NK-92 (cell line): ENCODE results near the gene HLA-A.

Source experiments
- DNase-seq: peaks from one replicate; lab custom pipeline; 2025; ENCODE audit not compliant: unreplicated experiment; lab: John Stamatoyannopoulos, UW

The HLA-A gene

DNA sequence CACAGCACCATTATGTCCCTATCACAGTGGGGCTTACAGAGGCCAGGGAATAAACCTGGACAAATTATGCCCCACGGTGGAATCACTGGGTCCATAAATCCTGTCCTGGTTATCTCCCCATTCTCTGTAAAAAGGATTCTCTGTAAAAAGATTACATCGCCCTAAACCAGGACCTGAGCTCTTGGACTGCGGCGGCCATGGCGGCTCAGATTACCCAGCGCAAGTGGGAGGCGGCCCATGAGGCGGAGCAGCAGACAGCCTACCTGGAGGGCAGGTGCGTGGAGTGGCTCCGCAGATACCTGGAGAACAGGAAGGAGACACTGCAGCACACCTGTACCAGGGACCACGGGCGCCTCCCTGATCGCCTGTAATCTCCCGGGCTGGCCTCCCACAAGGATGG, 8.4 kb upstream of the HLA-A start:
- DNase-seq: no peak

DNA sequence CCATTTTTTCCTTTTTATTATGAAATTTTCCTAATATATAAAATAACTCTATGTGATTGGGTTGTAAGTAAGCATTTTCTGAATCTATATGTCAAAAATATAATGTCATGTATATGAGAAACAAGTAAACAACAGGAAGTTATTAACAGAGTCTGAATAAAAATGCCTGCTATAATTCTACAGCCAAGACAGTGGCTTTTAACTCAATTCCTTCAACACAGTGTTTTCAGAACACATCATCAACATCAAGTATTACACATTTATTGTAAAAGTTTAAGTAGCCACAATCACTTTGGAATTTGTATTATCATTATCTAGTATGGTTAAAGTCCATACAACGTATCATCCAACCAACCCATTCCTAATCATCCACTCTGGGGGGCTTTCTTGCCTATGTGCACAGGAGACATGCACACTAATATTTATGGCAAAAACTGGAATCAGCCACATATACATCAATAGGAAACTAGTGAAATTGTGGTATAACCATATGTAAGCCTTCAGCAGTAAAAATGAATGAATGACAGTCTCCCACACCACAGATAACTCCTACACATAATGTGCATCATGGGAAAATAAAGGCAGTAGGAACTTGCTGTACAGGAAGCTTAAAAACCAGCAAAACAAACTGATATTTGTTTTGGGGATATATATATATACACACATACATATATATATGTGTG, 6.9 kb upstream of the HLA-A start:
- DNase-seq: no peak

DNA sequence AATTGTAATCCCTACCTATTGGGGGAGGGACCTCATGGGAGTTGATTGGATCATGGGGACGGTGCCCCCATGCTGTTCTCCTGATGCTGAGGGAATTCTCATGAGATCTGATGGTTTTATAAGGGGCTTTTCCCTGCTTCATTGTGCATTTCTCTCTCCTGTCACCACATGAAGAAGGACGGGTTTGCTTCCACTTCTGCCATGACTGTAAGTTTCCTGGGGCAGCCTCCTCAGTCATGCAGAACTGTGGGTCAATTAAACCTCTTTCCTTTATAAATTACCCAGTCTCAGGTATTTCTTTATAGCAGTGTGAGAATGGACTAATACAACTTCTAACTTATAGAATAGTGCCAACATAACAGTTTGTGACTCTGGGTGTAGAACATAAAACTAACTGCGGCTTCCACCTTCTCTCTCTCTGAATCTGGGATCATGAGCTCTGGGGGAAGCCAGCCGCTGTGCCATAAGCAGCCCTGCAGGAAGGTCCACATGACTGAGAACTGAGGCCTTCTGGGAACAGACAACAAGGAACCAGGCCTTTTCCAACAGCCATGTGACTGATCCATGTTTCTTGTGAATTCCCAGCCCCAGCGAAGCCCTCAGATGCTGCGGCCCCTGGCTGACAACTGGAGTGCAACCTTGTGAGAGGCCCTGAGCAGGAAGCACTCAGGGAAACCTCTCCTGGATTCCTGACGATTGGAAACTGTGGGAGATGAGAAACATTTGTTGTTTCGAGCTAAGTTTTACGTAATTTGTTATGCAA, 3.4 kb upstream of the HLA-A start:
- DNase-seq: no peak

DNA sequence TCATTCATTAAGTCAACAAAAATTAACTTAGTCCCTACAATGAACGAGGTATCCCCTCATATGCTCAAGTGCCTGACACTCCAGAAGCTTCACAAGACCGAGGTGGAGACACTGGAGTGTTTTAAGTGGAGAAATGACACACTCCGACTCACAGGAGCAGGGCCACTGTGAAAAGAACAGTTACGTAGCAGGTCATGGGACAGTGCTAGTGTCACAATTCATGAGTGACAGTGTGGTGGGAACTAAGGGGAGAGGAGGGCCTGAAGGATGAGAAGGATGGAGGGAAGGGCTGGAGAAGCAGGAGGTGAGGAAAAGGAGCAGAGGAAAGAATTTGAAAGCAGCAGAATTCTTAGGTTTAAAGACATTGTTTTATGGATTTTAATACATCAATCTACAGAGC, 1.3 kb upstream of the HLA-A start:
- no peak for DNase-seq

DNA sequence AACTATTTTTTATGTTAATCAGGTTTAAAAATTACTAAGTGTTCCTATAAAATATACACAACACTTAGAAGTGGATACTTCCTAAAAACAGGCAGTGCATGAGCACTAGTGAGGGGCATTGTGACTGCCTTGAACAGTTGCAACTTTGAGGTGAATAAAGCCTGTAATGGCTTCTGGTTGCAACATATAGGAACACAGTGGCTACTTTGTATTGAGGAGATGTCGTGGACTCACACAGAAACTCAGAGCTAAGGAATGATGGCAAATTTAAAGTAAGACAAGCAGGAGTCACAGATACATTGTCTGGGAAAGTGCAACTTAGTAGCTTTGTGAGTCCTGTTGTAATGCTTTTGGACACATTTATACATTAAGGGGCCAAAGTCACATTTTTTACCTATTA, 861 bp upstream of the HLA-A start:
- DNase-seq: no peak

DNA sequence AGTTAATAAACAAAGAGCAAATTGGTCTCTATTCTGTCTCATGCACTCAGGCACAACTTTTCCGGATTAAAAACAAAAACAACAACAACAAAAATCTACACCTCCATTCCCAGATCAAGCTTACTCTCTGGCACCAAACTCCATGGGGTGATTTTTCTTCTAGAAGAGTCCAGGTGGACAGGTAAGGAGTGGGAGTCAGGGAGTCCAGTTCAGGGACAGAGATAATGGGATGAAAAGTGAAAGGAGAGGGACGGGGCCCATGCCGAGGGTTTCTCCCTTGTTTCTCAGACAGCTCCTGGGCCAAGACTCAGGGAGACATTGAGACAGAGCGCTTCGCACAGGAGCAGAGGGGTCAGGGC, 437 bp upstream of the HLA-A start:
- no peak for DNase-seq

DNA sequence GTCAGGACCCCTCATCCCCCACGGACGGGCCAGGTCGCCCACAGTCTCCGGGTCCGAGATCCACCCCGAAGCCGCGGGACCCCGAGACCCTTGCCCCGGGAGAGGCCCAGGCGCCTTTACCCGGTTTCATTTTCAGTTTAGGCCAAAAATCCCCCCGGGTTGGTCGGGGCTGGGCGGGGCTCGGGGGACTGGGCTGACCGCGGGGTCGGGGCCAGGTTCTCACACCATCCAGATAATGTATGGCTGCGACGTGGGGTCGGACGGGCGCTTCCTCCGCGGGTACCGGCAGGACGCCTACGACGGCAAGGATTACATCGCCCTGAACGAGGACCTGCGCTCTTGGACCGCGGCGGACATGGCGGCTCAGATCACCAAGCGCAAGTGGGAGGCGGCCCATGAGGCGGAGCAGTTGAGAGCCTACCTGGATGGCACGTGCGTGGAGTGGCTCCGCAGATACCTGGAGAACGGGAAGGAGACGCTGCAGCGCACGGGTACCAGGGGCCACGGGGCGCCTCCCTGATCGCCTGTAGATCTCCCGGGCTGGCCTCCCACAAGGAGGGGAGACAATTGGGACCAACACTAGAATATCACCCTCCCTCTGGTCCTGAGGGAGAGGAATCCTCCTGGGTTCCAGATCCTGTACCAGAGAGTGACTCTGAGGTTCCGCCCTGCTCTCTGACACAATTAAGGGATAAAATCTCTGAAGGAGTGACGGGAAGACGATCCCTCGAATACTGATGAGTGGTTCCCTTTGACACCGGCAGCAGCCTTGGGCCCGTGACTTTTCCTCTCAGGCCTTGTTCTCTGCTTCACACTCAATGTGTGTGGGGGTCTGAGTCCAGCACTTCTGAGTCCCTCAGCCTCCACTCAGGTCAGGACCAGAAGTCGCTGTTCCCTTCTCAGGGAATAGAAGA, 978 bp downstream of the HLA-A start:
- no peak for DNase-seq

DNA sequence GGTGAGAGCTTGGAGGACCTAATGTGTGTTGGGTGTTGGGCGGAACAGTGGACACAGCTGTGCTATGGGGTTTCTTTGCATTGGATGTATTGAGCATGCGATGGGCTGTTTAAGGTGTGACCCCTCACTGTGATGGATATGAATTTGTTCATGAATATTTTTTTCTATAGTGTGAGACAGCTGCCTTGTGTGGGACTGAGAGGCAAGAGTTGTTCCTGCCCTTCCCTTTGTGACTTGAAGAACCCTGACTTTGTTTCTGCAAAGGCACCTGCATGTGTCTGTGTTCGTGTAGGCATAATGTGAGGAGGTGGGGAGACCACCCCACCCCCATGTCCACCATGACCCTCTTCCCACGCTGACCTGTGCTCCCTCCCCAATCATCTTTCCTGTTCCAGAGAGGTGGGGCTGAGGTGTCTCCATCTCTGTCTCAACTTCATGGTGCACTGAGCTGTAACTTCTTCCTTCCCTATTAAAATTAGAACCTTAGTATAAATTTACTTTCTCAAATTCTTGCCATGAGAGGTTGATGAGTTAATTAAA, 3.0 kb downstream of the HLA-A start:
- no peak for DNase-seq

DNA sequence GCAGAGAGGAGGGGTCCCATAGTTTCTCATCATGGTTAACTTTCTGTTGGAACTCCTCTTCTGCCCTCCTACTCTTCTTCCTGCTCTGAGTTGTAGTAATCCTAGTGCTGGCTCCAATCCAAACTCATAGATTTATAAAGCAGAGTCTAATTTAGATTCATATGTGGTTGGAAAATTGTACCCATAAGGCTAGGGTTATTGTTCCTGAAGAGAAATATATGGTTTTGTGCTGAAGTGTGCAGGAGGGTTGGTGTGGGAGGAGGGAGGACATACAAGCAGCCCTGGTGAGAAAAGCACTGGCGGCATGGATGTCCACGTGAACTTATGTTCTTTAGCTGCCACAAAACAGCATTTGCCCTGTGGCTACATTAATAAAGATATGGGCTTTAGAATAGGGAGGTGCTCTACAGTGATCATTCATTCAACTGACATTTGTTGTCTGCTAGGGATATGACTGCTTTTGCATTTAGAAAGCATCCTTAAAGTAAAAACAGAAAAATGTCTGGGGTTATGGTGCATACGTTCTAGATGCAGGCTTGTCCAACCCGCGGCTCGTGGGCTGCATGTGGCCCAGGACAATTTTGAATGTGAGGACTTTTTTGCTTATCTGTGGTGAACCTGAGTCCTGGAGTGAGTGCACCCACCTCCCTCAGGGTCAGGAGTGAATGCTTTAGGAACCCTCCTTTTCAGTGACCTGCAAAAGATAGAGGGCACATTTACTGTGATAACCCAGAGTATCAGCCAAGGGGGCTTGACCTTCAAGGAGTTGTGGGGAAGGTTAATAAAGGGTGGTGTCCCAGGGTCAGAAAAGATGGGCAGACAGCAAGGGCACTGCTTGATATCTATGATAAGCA, 4.1 kb downstream of the HLA-A start:
- no peak for DNase-seq

DNA sequence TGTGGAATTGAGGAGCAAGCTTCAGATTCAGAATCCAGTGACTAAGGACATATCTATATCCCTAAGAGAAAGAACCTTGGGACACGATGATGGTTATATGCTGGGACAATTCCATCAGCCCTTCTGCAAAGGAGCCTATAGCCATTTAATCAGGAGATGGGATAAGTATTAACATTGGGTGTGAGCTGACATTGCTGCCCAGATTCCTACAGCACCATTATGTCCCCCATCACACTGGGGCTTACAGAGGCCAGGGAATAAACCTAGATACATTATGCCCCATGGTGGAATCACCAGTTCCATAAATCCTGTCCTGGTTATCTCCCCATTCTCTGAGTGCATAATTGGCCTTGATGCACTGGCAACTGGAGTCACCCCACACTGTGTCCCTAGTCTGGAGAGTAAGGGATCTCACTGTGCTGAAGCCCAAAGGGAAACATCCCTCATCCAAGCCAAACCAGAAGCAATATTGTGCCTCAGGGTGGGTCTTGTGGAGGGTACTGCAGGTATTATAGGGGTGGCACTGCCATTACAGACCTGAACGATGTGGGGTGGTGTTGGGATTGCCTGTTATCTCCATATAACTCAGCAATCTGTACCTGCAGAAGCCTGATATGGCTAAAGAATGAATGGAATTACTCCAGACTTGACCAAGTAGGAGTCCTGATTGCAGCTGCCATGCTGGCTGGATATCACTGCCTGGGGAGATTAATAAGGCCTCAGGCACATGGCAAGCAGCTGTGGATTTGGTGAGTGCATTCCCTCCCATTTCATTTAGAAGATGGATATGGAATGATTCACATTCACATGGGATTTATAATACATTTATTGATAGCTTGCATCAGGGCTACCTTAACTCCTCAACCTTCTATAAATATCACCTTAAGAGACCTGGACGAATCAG, 5.0 kb downstream of the HLA-A start:
- no peak for DNase-seq

DNA sequence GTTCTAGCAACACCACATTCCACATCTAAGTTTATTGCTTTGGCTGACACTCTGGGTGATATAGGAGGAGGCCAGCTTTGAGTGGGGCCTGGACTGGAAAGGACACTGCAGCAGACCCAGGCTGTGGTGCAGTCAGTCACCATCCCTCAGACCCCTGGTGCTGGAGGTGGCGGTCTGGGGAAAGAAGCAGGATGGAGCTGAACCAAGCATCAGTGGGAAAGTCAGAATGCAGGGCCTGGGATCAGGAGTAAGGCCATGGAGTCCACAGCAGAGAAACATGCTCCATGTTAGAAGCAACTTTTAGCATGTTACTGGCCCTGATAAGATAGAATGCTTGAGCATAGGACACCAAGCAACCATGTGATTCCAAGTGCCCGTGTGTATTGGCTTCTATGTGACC, 5.9 kb downstream of the HLA-A start:
- no peak for DNase-seq

DNA sequence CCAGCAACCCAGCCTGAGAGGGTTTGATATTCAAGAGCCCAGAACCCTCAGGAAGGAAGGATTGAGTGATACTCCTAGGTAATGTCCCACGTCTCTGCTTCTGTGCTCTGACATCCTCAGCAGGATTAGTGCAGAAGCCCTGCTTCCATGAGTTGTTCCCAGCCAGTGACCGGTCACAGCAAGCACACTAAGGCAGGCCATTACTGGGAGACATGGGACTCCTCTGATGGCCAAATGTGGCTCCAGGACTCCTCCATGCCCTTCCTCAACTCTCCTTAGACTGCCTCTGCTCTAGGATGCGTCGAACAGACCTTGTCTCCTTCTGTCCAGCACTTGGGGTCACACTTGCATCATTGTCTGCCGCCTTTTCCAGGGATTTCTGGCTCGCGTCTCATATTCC, 7.6 kb downstream of the HLA-A start:
- no peak for DNase-seq

DNA sequence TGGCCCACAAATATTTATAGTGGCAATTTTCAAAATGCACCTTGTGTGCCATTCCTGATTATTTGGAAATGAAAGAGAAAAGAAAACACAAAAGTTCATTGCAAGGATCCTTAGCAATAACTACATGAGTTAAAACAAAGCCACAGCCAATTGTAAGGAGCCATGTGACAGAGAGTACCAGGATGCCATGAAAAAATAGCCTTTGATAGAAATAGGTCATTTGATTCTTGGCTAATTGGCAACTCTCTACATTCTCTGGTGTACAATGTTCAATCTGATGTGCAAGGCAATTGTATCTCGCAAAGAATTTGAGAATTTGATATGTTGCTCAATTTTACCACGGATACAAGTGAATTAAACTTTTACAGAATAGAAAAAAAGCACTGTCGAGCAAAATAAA, 9.6 kb downstream of the HLA-A start:
- DNase-seq: no peak

DNA sequence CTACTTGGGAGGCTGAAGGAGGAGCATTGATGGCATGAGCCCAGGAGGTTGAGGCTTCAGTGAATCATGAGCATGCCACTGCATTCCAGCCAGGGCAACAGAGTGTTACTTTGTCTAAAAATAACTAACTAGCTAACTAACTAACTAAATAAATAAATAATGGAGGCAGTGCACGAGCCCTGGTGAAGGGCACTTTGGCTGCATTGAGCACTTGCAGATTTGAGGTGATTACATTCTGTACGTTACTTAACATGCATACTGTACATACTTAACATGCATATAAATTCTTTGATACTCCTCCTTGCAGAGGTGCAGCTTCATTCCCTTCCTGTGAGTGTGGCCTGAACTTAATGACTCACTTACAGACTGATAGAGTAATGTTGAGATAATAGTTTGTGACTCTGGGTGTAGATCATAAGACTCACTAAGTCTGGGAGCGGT, 10.7 kb downstream of the HLA-A start:
- DNase-seq: no peak

DNA sequence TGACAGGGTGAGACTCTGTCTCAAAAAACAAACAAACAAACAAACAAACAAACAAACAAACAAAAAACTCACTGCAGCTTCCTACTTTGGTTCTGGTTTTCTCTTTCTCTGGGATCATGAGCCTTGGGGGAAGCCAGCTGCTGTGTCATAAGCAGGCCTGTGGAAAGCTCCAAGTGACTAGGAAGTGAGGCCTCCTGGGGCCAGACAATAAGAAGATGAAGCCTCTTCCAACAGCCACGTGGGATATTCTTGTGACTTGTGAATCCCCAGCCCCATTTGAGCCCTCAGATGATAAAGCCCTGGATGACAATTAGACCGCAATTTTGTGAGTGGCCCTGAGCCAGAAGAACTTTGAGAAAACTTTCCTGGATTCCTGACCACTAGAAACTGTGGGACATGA, 11.4 kb downstream of the HLA-A start:
- no peak for DNase-seq

DNA sequence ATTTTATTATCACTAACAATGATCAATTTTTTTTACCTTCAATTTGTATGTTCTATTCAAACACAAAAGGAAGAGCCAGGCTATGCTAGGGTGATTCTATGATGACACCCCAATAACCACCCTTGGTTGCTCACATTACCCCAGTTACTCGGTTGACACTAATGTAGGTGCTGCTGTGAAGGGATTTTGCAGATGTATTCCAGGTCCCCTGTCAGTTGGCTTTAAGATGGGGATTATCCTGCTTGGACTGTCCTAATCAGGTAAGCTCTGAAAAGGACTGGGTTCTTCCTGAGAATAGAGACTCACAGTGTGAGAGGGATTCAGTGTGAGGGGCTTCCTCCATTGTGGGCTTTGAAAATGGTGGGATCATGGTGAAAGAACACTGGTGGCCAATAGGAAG, 11.9 kb downstream of the HLA-A start:
- no peak for DNase-seq

DNA sequence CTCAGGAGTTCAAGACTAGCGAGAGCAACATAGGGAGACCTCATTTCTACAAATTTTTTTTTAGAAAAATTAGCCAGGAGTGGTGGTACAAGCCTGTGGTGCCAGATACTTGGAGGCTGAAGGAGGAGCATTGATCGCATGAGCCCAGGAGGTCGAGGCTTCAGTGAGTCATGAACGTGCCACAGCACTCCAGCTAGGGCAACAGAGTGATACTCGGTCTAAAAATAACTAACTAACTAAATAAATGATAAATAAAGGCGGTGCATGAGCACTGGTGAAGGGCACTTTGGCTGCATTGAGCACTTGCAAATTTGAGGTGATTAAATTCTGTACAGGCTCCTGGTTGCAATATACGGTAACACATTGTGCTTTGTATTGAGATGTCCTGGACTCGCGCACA, 13.5 kb downstream of the HLA-A start:
- no peak for DNase-seq

DNA sequence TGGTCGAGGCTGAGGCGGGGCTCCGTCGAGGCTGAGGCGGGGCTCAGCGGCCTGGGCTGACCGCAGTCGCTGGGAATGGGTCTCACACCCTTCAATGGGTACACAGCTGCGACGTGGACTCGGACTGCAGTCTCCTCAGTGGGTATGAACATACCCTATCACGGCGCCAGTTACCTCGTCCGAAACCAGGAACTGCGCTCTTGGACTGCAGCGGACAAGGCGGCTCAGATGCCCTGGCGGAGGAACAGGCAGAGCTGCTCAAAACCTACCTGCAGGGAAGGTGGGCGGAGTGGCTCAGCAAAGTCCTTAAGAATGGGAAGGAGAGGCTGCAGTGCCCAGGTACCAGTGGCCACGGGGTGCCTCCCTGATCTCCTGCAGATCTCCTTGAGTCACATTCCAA, 14.2 kb downstream of the HLA-A start:
- no peak for DNase-seq

DNA sequence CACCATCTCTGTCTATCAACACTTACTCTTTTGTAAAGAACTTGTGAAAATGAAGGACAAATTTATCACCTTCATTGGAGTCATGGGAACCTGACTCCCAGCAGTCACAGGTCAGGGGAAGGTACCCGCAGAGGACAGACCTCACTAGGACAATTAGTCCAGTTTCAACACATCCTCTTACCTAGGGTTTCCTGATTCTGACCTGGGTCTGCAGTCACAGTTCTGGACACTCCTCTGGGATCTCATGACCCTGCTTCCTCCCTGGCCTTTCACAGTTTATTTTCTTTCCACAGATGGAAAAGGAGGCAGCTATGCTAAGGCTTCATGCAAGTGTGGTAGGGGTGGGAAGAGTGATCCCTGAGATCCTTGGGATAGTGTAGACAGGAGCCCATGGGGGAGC, 15.7 kb downstream of the HLA-A start:
- no peak for DNase-seq

DNA sequence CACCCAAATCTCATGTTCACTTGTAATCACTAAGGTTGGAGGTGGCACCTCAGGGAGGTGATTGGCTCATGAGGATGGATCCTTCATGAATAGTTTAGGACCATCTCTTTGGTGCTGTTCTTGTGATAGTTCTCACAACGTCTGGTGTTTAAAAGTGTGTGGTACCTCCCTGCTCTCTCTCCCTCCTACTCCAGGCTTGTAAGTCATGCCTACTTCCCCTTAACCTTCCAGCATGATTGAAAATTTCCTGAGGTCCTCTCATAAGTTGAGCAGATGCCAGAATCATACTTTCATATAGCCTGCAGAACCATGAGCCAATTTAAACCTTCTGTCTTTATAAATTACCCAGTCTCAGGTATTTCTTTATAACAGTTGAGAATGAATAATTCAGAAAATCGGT, 16.6 kb downstream of the HLA-A start:
- no peak for DNase-seq
